Measurements from ENCODE around the gene NPR2.

NPR2 gene

GRCh38 chr9:35790385-35791296, 750 bp upstream of the NPR2 start:
- Histone ChIP-seq H3K4me3 (ENCODE audit: low read length) (peak overlapping the region; percentile 66), H3K36me3 (ENCODE audit: insufficient read depth, low read depth, low read length) (peaks cover 3% of the 10 kb centered on the region; the same call in 1 of the 2 replicates), H3K9me3 (ENCODE audit: insufficient read depth, low read depth, low read length) (no peaks in the 10 kb centered on the region), H3K27me3 (ENCODE audit: insufficient read depth, low read length) (peaks cover 8% of the 10 kb centered on the region; the same call in 1 of the 2 replicates), H3K9ac (ENCODE audit: low read depth, low read length) (peak overlapping the region; percentile 52; the same call in 1 of the 2 replicates), H3K27ac (ENCODE audit: low read length) (no peak overlapping the region), H3K4me1 (ENCODE audit: insufficient read depth, low read length) (peaks cover 12% of the 10 kb centered on the region; the same call in 1 of the 2 replicates)

GRCh38 chr9:35792024-35792813, 828 bp downstream of the NPR2 start:
- peak overlapping the region; percentile 63; the same call in 1 of the 2 replicates for H3K4me3 ChIP-seq (ENCODE audit: low read length)
- no peaks in the 10 kb centered on the region for H3K36me3 ChIP-seq (ENCODE audit: insufficient read depth, low read depth, low read length)
- H3K4me1 ChIP-seq (ENCODE audit: insufficient read depth, low read length) = peaks cover 12% of the 10 kb centered on the region; the same call in 1 of the 2 replicates
- no peak overlapping the region for H3K9ac ChIP-seq (ENCODE audit: low read depth, low read length)
- peaks cover 8% of the 10 kb centered on the region; the same call in 1 of the 2 replicates for H3K27me3 ChIP-seq (ENCODE audit: insufficient read depth, low read length)
- H3K9me3 ChIP-seq (ENCODE audit: insufficient read depth, low read depth, low read length) = no peaks in the 10 kb centered on the region
- H3K27ac ChIP-seq (ENCODE audit: low read length) = no peak overlapping the region

DNA sequence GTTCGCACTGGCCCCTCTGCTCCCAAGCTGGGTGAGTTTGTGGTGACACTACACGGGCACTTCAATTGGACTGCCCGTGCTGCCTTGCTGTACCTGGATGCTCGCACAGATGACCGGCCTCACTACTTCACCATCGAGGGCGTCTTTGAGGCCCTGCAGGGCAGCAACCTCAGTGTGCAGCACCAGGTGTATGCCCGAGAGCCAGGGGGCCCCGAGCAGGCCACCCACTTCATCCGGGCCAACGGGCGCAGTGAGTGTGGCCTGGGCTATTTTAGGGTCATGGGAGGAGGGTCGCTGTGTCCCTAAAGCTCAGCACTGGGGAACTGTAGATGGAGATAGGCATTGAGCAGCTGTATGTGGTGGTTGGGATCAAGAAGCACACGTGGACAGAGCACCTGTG, 1.4 kb downstream of the NPR2 start:
- no peak overlapping the region for H3K9ac ChIP-seq (ENCODE audit: low read depth, low read length)
- H3K4me3 ChIP-seq (ENCODE audit: low read length) = no peak overlapping the region
- H3K27ac ChIP-seq (ENCODE audit: low read length) = no peak overlapping the region
- peaks cover 8% of the 10 kb centered on the region; the same call in 1 of the 2 replicates for H3K27me3 ChIP-seq (ENCODE audit: insufficient read depth, low read length)
- H3K4me1 ChIP-seq (ENCODE audit: insufficient read depth, low read length) = peaks cover 12% of the 10 kb centered on the region; the same call in 1 of the 2 replicates
- H3K9me3 ChIP-seq (ENCODE audit: insufficient read depth, low read depth, low read length) = no peaks in the 10 kb centered on the region
- no peaks in the 10 kb centered on the region for H3K36me3 ChIP-seq (ENCODE audit: insufficient read depth, low read depth, low read length)

DNA sequence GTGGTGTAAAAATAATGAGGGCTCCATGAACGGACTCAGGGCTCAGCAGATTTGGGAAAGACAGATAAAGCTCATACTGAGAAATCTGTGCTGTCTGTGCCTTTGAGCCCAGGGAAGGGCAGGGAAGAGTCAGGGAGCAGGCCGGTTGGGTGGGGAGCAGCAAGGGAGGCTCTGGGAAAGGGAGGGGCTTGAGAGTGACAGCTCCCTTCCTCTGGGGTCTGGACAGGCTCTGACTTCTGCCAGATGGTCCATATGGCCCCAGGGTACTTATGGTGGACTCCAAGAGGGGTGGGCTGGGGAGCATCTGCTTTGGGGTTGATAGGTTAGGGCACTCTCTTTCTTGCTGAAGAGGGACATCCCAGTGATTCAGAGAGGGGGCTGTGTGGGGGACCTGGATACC, 2.1 kb downstream of the NPR2 start:
- no peak overlapping the region for H3K27ac ChIP-seq (ENCODE audit: low read length)
- H3K27me3 ChIP-seq (ENCODE audit: insufficient read depth, low read length) = peaks cover 8% of the 10 kb centered on the region; the same call in 1 of the 2 replicates
- no peak overlapping the region for H3K9ac ChIP-seq (ENCODE audit: low read depth, low read length)
- H3K4me3 ChIP-seq (ENCODE audit: low read length) = no peak overlapping the region
- peaks cover 12% of the 10 kb centered on the region; the same call in 1 of the 2 replicates for H3K4me1 ChIP-seq (ENCODE audit: insufficient read depth, low read length)
- no peaks in the 10 kb centered on the region for H3K9me3 ChIP-seq (ENCODE audit: insufficient read depth, low read depth, low read length)
- no peaks in the 10 kb centered on the region for H3K36me3 ChIP-seq (ENCODE audit: insufficient read depth, low read depth, low read length)

DNA sequence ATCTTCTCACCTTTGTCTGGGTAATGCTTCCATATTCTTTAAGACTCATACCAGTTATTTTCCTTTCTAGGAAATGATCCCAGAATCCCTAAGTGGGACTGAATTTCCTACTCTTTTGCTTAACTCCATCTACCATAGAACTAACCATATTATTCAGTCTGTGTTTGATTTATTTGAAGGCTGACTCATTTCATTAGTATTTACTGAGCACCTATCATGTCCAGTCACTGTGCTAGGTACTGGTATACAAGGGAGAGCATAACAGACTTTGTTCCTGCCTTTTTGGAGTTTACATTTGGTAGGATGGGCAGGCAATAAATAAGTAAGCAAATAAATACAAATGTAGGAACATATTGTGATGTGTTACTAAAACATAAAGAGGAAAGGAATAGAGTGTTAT, 4.3 kb downstream of the NPR2 start:
- no peak overlapping the region for H3K9ac ChIP-seq (ENCODE audit: low read depth, low read length)

GRCh38 chr9:35797311-35798109, 6.1 kb downstream of the NPR2 start:
- no peak overlapping the region for H3K27ac ChIP-seq (ENCODE audit: low read length)
- 0 out of 2 replicates have a peak, but pooled peaks cover 7% of the 10 kb centered on the region for H3K36me3 ChIP-seq (ENCODE audit: insufficient read depth, low read depth, low read length)
- no peaks in the 10 kb centered on the region for H3K4me1 ChIP-seq (ENCODE audit: insufficient read depth, low read length)
- H3K27me3 ChIP-seq (ENCODE audit: insufficient read depth, low read length) = no peaks in the 10 kb centered on the region
- no peaks in the 10 kb centered on the region for H3K9me3 ChIP-seq (ENCODE audit: insufficient read depth, low read depth, low read length)
- H3K4me3 ChIP-seq (ENCODE audit: low read length) = no peak overlapping the region
- no peak overlapping the region for H3K9ac ChIP-seq (ENCODE audit: low read depth, low read length)

More for the DNA sequence above, 4.3 kb downstream of the NPR2 start:
- Histone ChIP-seq H3K27me3 (ENCODE audit: insufficient read depth, low read length) (peaks cover 5% of the 10 kb centered on the region; the same call in 1 of the 2 replicates), H3K9me3 (ENCODE audit: insufficient read depth, low read depth, low read length) (no peaks in the 10 kb centered on the region), H3K27ac (ENCODE audit: low read length) (no peak overlapping the region), H3K4me3 (ENCODE audit: low read length) (no peak overlapping the region), H3K4me1 (ENCODE audit: insufficient read depth, low read length) (peaks cover 2% of the 10 kb centered on the region; the same call in 1 of the 2 replicates), H3K36me3 (ENCODE audit: insufficient read depth, low read depth, low read length) (no peaks in the 10 kb centered on the region)

DNA sequence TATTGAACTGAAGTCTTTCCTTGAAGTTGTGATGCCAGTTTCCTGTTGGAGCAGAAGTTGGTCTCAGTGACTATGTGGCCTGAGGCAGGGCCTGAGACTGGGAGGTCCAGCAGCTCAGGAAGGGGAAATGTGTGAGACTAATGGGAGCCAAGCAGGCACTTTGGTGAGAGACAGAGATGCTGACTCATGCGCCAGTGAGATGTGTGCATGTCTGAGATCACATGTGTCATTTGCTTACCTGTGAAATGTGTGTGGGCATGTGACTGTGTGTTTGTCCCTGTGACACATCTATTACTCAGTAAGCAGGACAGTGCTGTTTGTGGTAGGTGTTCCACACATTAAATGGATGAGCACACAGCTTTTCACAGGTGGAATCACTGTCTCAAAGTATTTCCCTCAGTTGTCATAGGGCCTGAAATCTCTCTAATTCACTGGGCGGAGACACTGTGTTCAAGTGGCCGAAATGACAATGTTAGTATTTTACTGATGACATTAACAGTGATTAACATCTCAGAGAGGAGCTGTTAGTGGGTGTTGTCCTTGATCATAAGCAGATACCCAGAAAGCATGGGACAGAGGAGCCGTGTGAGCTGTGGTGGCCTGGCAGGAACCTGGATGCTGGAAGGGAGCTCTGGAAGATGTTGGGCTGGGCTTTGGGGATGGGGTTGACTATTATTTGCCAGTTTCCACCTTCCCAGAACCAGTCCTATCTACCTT, 7.4 kb downstream of the NPR2 start:
- Histone ChIP-seq H3K9me3 (ENCODE audit: insufficient read depth, low read depth, low read length) (no peaks in the 10 kb centered on the region), H3K9ac (ENCODE audit: low read depth, low read length) (no peak overlapping the region), H3K4me1 (ENCODE audit: insufficient read depth, low read length) (no peaks in the 10 kb centered on the region), H3K27ac (ENCODE audit: low read length) (no peak overlapping the region), H3K36me3 (ENCODE audit: insufficient read depth, low read depth, low read length) (0 out of 2 replicates have a peak, but pooled peaks cover 7% of the 10 kb centered on the region), H3K27me3 (ENCODE audit: insufficient read depth, low read length) (no peaks in the 10 kb centered on the region), H3K4me3 (ENCODE audit: low read length) (no peak overlapping the region)

DNA sequence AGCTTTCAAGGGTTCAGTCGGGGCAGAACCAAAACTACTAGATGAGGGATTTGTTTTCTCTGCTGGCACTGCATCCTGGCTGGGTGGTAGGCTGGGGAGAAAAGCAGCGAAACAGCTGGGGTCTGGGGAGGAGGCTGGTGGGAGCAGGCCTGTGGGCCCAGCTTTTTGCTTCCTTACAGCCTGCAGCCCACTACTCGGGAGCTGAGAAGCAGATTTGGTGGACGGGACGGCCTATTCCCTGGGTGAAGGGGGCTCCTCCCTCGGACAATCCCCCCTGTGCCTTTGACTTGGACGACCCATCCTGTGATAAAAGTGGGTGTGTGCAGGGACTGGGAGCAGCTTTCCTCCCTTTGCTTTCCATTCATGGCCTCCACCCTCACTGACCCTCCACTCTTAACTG, 9.1 kb downstream of the NPR2 start:
- no peaks in the 10 kb centered on the region for H3K27me3 ChIP-seq (ENCODE audit: insufficient read depth, low read length)
- H3K9ac ChIP-seq (ENCODE audit: low read depth, low read length) = no peak overlapping the region
- no peaks in the 10 kb centered on the region for H3K9me3 ChIP-seq (ENCODE audit: insufficient read depth, low read depth, low read length)
- no peak overlapping the region for H3K27ac ChIP-seq (ENCODE audit: low read length)
- peaks cover 11% of the 10 kb centered on the region; the same call in 1 of the 2 replicates for H3K36me3 ChIP-seq (ENCODE audit: insufficient read depth, low read depth, low read length)
- no peaks in the 10 kb centered on the region for H3K4me1 ChIP-seq (ENCODE audit: insufficient read depth, low read length)
- no peak overlapping the region for H3K4me3 ChIP-seq (ENCODE audit: low read length)

DNA sequence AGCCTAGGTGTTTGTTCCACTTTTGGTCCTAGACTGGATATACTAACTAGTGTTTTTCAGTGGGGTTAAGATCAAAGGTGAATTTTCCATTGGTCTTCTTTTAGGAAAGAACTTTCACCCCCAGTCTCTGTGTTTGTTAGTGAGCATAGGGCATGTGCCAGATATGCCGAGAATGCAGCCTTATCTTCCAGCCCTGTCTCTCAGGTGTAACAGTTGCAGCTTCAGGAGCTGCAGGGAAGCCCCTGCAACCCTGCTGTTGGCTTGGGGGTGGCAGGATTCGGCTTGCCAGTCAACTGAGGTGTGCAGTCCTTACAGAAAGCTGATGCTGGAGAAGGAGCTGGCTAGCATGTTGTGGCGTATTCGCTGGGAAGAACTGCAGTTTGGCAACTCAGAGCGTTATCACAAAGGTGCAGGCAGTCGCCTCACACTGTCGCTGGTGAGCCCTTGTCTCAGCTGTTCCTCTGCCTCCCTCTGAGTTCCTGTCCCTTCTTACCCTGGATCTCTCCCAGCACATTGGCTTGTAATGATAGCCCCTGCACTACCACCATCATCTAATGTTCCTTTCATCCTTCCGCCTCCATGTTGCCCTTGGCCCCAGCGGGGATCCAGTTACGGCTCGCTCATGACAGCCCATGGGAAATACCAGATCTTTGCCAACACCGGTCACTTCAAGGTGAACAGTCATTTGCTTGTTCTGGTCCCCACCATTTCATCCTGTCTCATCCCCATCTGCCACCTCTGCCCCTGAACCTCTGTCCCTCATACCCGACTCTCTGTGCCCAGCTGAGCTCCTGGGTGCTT, 10.1 kb downstream of the NPR2 start:
- H3K27ac ChIP-seq (ENCODE audit: low read length) = no peak overlapping the region
- peaks cover 21% of the 10 kb centered on the region; the same call in 1 of the 2 replicates for H3K36me3 ChIP-seq (ENCODE audit: insufficient read depth, low read depth, low read length)
- H3K9ac ChIP-seq (ENCODE audit: low read depth, low read length) = no peak overlapping the region
- no peak overlapping the region for H3K4me3 ChIP-seq (ENCODE audit: low read length)
- H3K9me3 ChIP-seq (ENCODE audit: insufficient read depth, low read depth, low read length) = no peaks in the 10 kb centered on the region
- H3K27me3 ChIP-seq (ENCODE audit: insufficient read depth, low read length) = no peaks in the 10 kb centered on the region
- no peaks in the 10 kb centered on the region for H3K4me1 ChIP-seq (ENCODE audit: insufficient read depth, low read length)

DNA sequence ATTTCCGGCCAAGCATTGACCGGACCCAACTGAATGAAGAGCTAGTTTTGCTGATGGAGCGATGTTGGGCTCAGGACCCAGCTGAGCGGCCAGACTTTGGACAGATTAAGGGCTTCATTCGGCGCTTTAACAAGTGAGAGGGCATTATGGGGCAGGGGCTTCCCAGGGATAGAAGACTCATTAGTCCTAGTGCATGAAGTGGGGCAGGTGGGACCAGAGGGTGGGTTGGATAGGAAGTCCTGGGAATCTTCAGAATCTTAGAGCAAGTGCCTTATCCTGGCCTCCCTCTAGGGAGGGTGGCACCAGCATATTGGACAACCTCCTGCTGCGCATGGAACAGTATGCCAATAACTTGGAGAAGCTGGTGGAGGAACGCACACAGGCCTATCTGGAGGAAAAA, 14.7 kb downstream of the NPR2 start:
- no peaks in the 10 kb centered on the region for H3K9me3 ChIP-seq (ENCODE audit: insufficient read depth, low read depth, low read length)
- no peaks in the 10 kb centered on the region for H3K4me1 ChIP-seq (ENCODE audit: insufficient read depth, low read length)
- no peak overlapping the region for H3K27ac ChIP-seq (ENCODE audit: low read length)
- peaks cover 30% of the 10 kb centered on the region; the same call in 1 of the 2 replicates for H3K36me3 ChIP-seq (ENCODE audit: insufficient read depth, low read depth, low read length)
- no peak overlapping the region for H3K9ac ChIP-seq (ENCODE audit: low read depth, low read length)
- no peaks in the 10 kb centered on the region for H3K27me3 ChIP-seq (ENCODE audit: insufficient read depth, low read length)
- H3K4me3 ChIP-seq (ENCODE audit: low read length) = no peak overlapping the region
